BJ (cell line): Measurements from ENCODE around the gene PRKCH. TPM values are rescaled to one million over a fixed set of nuclear protein-coding genes. Genes with fewer than 3 reads are reported as not detected.
A peak's percentile ranks its signal among the peaks of the same experiment; 100 is the strongest.

Experiments used
- CTCF ChIA-PET: fragments of 350-600 bp; formaldehyde crosslinking; extraction: SDS; loops from one replicate; lab custom pipeline; 2021; ENCODE audit warnings: antibody characterized with exemption, inconsistent platforms; lab: Yijun Ruan, JAX
- POLR2A ChIA-PET: fragments of 300-600 bp; sonication (Branson Sonifier 250); formaldehyde crosslinking; extraction: SDS; loops from one replicate; lab custom pipeline; 2021; ENCODE audit warnings: antibody characterized with exemption; lab: Charles Lee
- DNase-seq: peaks from one replicate; pipeline ENCODE4 v3.0.0-alpha.2; 2011; ENCODE audit warnings: low read depth
- H3K27me3 ChIP-seq: 2 replicates; pipeline ENCODE4 v1.6.0; 2011; ENCODE audit warnings: low read length; ENCODE audit not compliant: control insufficient read depth, insufficient read depth
- H3K36me3 ChIP-seq: 2 replicates; pipeline ENCODE4 v1.5.1; 2011; ENCODE audit warnings: low read length; ENCODE audit not compliant: control insufficient read depth, insufficient read depth
- H3K4me3 ChIP-seq: 2 replicates; pipeline ENCODE4 v1.5.1; 2011; ENCODE audit warnings: low read depth, mild to moderate bottlenecking, control low read depth, low read length
- polyA plus RNA-seq: library from polyadenylated mRNA; depleted of rRNA; stranded (reverse); fragments of >200 nt; gene quantifications from 2 replicates; pipeline ENCODE4 v1.2.3, GENCODE V29; 2011
- TF ChIP-seq, protein P1 (sequence below): IDR thresholded peaks from 2 replicates; pipeline ENCODE4 v1.5.1; 2011; ENCODE audit warnings: low read depth, mild to moderate bottlenecking, control low read depth, inconsistent platforms, low read length, moderate library complexity; ENCODE audit not compliant: insufficient read depth

PRKCH gene
- polyA plus RNA-seq, 1 experiment = 2.0 TPM

DNA sequence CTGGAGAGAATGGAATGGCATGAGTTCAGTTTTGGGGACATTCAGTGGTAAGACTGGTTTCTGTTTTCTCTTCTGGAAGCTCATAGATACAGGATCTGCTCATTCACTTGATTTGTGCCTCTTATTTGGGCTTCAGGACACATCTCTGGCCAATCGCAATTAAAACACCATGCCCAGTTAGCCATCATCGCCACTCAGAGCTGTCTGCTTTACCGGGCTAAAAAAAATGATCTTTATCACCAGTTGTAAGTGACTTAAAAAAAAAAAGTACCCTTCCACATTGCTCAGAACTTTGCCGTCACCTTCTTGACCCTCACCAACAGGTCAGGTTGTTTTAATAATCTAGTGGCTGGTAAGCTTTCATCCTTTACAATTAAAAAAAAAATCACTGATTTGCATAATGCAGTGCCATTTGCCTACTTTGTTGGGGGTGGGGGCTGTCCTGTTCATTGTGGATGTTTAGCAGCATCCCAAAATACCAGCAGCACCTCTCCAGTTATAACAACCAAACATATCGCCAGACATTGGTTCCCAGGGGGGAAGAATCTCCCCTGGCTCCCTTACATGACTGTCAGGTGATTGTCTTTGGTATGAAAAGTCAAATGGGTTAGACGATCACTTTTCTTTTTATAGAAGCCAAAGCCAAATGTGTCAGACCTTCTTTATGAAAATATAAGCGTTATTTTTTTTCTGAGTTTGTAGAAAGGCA, 150.1 kb downstream of the PRKCH start:
- POLR2A ChIA-PET = interaction anchor here (1.1 to 1.2 kb wide), 2 partner anchors 225 to 235 kb away, joined by 4 to 5 read pairs; no protein-coding TSS in a partner anchor
- TF ChIP-seq, protein P1, sequence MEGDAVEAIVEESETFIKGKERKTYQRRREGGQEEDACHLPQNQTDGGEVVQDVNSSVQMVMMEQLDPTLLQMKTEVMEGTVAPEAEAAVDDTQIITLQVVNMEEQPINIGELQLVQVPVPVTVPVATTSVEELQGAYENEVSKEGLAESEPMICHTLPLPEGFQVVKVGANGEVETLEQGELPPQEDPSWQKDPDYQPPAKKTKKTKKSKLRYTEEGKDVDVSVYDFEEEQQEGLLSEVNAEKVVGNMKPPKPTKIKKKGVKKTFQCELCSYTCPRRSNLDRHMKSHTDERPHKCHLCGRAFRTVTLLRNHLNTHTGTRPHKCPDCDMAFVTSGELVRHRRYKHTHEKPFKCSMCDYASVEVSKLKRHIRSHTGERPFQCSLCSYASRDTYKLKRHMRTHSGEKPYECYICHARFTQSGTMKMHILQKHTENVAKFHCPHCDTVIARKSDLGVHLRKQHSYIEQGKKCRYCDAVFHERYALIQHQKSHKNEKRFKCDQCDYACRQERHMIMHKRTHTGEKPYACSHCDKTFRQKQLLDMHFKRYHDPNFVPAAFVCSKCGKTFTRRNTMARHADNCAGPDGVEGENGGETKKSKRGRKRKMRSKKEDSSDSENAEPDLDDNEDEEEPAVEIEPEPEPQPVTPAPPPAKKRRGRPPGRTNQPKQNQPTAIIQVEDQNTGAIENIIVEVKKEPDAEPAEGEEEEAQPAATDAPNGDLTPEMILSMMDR = no peak
- H3K36me3 ChIP-seq = no peaks in the 10 kb centered on the region
- DNase-seq = no peak
- CTCF ChIA-PET = interaction anchor here (0.8 to 3.2 kb wide), 6 partner anchors 9 to 366 kb away, joined by 3 to 9 read pairs (median 4); no protein-coding TSS in a partner anchor
- H3K27me3 ChIP-seq = no peaks in the 10 kb centered on the region
- peak overlapping the region; percentile 26; the same call in 1 of the 2 replicates for H3K4me3 ChIP-seq

- no peaks in the 10 kb centered on the region for H3K36me3 ChIP-seq
- peak; percentile 96 for DNase-seq
- peak overlapping the region; percentile 26 for H3K4me3 ChIP-seq
- ChIA-PET POLR2A (interaction anchor here (0.6 to 1.1 kb wide), 2 partner anchors 82 to 224 kb away, joined by 5 to 7 read pairs; no protein-coding TSS in a partner anchor), CTCF (interaction anchor here (0.6 to 1.3 kb wide), 4 partner anchors 8 to 280 kb away, joined by 3 to 4 read pairs (median 3); no protein-coding TSS in a partner anchor)
- TF ChIP-seq, protein P1 = no peak
- H3K27me3 ChIP-seq = no peaks in the 10 kb centered on the region
These were observed 150.8 kb downstream of the PRKCH start for GRCh38 chr14:61472011-61472672.

GRCh38 chr14:61472801-61473376, 151.5 kb downstream of the PRKCH start:
- Histone ChIP-seq H3K36me3 (no peaks in the 10 kb centered on the region), H3K4me3 (no peak overlapping the region), H3K27me3 (no peaks in the 10 kb centered on the region)
- CTCF ChIA-PET = no interaction called here
- TF ChIP-seq, protein P1 = no peak
- DNase-seq = no peak
- POLR2A ChIA-PET = interaction anchor here (0.6 kb wide), 1 partner anchor 81 kb away, joined by 7 read pairs; no protein-coding TSS in a partner anchor

GRCh38 chr14:61474015-61474414, 152.6 kb downstream of the PRKCH start:
- TF ChIP-seq, protein P1 = no peak
- POLR2A ChIA-PET = no interaction called here
- H3K4me3 ChIP-seq = no peak overlapping the region
- no peaks in the 10 kb centered on the region for H3K27me3 ChIP-seq
- CTCF ChIA-PET = interaction anchor here (1.0 to 2.9 kb wide), 6 partner anchors 12 to 84 kb away, joined by 5 to 17 read pairs (median 8); no protein-coding TSS in a partner anchor
- H3K36me3 ChIP-seq = no peaks in the 10 kb centered on the region
- DNase-seq = no peak

GRCh38 chr14:61474701-61475100, 153.3 kb downstream of the PRKCH start:
- Histone ChIP-seq H3K36me3 (no peaks in the 10 kb centered on the region), H3K27me3 (no peaks in the 10 kb centered on the region), H3K4me3 (no peak overlapping the region)
- ChIA-PET POLR2A (no interaction called here), CTCF (interaction anchor here (0.7 to 2.9 kb wide), 21 partner anchors 9 to 230 kb away, joined by 3 to 21 read pairs (median 5); no protein-coding TSS in a partner anchor)
- TF ChIP-seq, protein P1 = no peak
- DNase-seq = no peak
